ENCODE data around the gene CDK3. TPM values are rescaled to one million over a fixed set of nuclear protein-coding genes. Genes with fewer than 3 reads are reported as not detected.

The CDK3 gene
- total and polyA plus RNA-seq, 9 of the 15 experiments (the other 6 are each of a cell fraction or from before 2014, with no cell fraction given) = 0.55 to 8.2 (median 4.7) TPM

DNA sequence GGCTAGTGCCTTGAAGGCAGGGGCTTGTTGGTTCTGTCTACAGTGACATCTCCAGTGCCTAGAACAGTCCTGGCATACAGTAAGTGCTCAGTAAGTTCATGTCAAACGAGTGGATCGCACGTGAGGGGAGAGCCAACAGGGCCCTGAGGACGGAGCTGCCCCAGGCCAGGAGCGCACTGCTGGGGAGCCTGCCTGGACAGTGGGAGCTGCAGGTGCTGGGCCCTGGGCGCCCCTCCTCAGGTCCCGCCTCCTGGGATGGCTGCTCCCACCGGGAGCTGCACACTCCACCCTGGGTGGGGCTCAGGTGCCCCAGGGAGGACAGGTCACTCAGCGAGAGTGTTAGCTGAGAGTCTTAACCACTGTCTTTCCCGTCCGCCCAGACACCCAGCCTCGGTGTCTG, 24.6 kb downstream of the CDK3 start:
- Histone ChIP-seq H3K4me1 (replicated peaks in 1 of 2; ENCODE audit: control insufficient read depth in 2 of 2, insufficient read depth in 2 of 2, low read length in 2 of 2) (peaks cover 8 to 54% of the 10 kb centered on the region in 2 experiments), H3K36me3 (ENCODE audit: control insufficient read depth, insufficient read depth, low read length) (no peaks in the 10 kb centered on the region), H2AFZ (ENCODE audit: low read depth, low read length) (no peak overlapping the region), H3K27ac (ENCODE audit: extremely low read depth, low read depth, low read length) (no peak overlapping the region), H3K9me3 (replicated peaks; ENCODE audit: control insufficient read depth, insufficient read depth, low read depth, low read length) (no peaks in the 10 kb centered on the region), H3K27me3 (ENCODE audit: control insufficient read depth in 2 of 2, insufficient read depth in 2 of 2, low read length in 2 of 2) (no peaks in the 10 kb centered on the region; a peak in 1 of 5 replicates), H3K9ac (ENCODE audit: insufficient read depth in 1 of 2, low read depth in 2 of 2, low read length in 2 of 2) (no peak overlapping the region), H3K9me1 (ENCODE audit: control insufficient read depth, insufficient read depth, low read length) (no peaks in the 10 kb centered on the region), H3K79me2 (ENCODE audit: control insufficient read depth, insufficient read depth, low read length) (no peaks in the 10 kb centered on the region), H3K4me3 (no peak overlapping the region), H4K20me1 (replicated peaks; ENCODE audit: control insufficient read depth, insufficient read depth, low read length) (no peaks in the 10 kb centered on the region), H3K4me2 (ENCODE audit: insufficient read depth, low read length) (no peak overlapping the region)
- ChIA-PET CTCF (ENCODE audit: low intra/inter-chr PET ratio) (no interaction called here), POLR2A (interaction anchor here (0.6 to 0.8 kb wide), 3 partner anchors 13 to 45 kb away, joined by 3 to 4 read pairs (median 3); no protein-coding TSS in a partner anchor)
- in situ Hi-C loops (cut with MboI) (no loop called here), intact Hi-C loops (cut with micrococcal nuclease) (no loop called here)
- BruUV-seq (replicated peaks) = no TSS peak
- 60% methylated on average over 12 of the region's 12 CpGs for WGBS (ENCODE audit: insufficient coverage, low coverage, missing lambda C conversion rate)
- FAIRE-seq = no peak
- no peak for ATAC-seq
- DNase-seq (ENCODE audit: extremely low read depth in 1 of 4, low spot score in 3 of 4) = no peak
- TF ChIP-seq, protein P1, sequence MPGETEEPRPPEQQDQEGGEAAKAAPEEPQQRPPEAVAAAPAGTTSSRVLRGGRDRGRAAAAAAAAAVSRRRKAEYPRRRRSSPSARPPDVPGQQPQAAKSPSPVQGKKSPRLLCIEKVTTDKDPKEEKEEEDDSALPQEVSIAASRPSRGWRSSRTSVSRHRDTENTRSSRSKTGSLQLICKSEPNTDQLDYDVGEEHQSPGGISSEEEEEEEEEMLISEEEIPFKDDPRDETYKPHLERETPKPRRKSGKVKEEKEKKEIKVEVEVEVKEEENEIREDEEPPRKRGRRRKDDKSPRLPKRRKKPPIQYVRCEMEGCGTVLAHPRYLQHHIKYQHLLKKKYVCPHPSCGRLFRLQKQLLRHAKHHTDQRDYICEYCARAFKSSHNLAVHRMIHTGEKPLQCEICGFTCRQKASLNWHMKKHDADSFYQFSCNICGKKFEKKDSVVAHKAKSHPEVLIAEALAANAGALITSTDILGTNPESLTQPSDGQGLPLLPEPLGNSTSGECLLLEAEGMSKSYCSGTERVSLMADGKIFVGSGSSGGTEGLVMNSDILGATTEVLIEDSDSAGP (CRISPR knock-in tag; IDR thresholded peaks at IDR 0.05) = no peak
- TF ChIP-seq ZNF253 (CRISPR knock-in tag; conservative IDR thresholded peaks at IDR 0.05) (no peak), HNRNPH1 (optimal IDR thresholded peaks at IDR 0.05; ENCODE audit: low read depth, low read length) (no peak), POLR2B (IDR thresholded peaks at IDR 0.05; ENCODE audit: low read depth, partially characterized antibody) (no peak), KAT2B (IDR thresholded peaks at IDR 0.05; ENCODE audit: low read depth, low read length) (no peak), POLR3G (IDR thresholded peaks at IDR 0.05; ENCODE audit: extremely low read depth, insufficient read length, insufficient replicate concordance) (no peak), GATA2 (CRISPR knock-in tag; IDR thresholded peaks at IDR 0.05) (no peak), GTF2E2 (tag; IDR thresholded peaks at IDR 0.05) (no peak), ETV1 (tag; conservative IDR thresholded peaks at IDR 0.05; ENCODE audit: low read depth) (no peak), SETDB1 (IDR thresholded peaks at IDR 0.05; ENCODE audit: low read length) (no peak)
- TF ChIP-seq, protein P2, sequence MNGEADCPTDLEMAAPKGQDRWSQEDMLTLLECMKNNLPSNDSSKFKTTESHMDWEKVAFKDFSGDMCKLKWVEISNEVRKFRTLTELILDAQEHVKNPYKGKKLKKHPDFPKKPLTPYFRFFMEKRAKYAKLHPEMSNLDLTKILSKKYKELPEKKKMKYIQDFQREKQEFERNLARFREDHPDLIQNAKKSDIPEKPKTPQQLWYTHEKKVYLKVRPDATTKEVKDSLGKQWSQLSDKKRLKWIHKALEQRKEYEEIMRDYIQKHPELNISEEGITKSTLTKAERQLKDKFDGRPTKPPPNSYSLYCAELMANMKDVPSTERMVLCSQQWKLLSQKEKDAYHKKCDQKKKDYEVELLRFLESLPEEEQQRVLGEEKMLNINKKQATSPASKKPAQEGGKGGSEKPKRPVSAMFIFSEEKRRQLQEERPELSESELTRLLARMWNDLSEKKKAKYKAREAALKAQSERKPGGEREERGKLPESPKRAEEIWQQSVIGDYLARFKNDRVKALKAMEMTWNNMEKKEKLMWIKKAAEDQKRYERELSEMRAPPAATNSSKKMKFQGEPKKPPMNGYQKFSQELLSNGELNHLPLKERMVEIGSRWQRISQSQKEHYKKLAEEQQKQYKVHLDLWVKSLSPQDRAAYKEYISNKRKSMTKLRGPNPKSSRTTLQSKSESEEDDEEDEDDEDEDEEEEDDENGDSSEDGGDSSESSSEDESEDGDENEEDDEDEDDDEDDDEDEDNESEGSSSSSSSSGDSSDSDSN (IDR thresholded peaks at IDR 0.05; ENCODE audit: borderline replicate concordance in 1 of 2, low read depth in 2 of 2, low read length in 2 of 2) = no peak
- TF ChIP-seq, protein P3, sequence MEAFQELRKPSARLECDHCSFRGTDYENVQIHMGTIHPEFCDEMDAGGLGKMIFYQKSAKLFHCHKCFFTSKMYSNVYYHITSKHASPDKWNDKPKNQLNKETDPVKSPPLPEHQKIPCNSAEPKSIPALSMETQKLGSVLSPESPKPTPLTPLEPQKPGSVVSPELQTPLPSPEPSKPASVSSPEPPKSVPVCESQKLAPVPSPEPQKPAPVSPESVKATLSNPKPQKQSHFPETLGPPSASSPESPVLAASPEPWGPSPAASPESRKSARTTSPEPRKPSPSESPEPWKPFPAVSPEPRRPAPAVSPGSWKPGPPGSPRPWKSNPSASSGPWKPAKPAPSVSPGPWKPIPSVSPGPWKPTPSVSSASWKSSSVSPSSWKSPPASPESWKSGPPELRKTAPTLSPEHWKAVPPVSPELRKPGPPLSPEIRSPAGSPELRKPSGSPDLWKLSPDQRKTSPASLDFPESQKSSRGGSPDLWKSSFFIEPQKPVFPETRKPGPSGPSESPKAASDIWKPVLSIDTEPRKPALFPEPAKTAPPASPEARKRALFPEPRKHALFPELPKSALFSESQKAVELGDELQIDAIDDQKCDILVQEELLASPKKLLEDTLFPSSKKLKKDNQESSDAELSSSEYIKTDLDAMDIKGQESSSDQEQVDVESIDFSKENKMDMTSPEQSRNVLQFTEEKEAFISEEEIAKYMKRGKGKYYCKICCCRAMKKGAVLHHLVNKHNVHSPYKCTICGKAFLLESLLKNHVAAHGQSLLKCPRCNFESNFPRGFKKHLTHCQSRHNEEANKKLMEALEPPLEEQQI (IDR thresholded peaks at IDR 0.05) = no peak
- TF ChIP-seq, protein P4, sequence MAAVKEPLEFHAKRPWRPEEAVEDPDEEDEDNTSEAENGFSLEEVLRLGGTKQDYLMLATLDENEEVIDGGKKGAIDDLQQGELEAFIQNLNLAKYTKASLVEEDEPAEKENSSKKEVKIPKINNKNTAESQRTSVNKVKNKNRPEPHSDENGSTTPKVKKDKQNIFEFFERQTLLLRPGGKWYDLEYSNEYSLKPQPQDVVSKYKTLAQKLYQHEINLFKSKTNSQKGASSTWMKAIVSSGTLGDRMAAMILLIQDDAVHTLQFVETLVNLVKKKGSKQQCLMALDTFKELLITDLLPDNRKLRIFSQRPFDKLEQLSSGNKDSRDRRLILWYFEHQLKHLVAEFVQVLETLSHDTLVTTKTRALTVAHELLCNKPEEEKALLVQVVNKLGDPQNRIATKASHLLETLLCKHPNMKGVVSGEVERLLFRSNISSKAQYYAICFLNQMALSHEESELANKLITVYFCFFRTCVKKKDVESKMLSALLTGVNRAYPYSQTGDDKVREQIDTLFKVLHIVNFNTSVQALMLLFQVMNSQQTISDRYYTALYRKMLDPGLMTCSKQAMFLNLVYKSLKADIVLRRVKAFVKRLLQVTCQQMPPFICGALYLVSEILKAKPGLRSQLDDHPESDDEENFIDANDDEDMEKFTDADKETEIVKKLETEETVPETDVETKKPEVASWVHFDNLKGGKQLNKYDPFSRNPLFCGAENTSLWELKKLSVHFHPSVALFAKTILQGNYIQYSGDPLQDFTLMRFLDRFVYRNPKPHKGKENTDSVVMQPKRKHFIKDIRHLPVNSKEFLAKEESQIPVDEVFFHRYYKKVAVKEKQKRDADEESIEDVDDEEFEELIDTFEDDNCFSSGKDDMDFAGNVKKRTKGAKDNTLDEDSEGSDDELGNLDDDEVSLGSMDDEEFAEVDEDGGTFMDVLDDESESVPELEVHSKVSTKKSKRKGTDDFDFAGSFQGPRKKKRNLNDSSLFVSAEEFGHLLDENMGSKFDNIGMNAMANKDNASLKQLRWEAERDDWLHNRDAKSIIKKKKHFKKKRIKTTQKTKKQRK (IDR thresholded peaks at IDR 0.05; ENCODE audit: borderline replicate concordance, low read depth, low read length) = no peak

Data from K562 (cell line).